Activated effector memory CD4-positive, alpha-beta T cell treated with anti-CD3 and anti-CD28 coated beads, Interleukin-2, amount 50 U/mL, for 16 hours (primary cell): ENCODE results near the gene RABGEF1.
"Not testable (repeated sequence)": the region's sequence is repeated elsewhere in the genome, so short reads cannot be mapped to it uniquely, and the experiment has no call there.

Source experiments
- DNase-seq: peaks from one replicate; pipeline ENCODE4 v3.0.0-alpha.2; 2020

RABGEF1 gene

GRCh38 chr7:66766041-66766440 lies 25.5 kb downstream of the RABGEF1 start:
- DNase-seq = no peak

GRCh38 chr7:66767486-66767885 lies 27.0 kb downstream of the RABGEF1 start:
- DNase-seq = not testable (repeated sequence)

GRCh38 chr7:66768865-66769832 lies 28.6 kb downstream of the RABGEF1 start:
- DNase-seq = no peak

- no peak for DNase-seq
Observed at GRCh38 chr7:66769833-66770512, 29.4 kb downstream of the RABGEF1 start.

- no peak for DNase-seq
Observed at GRCh38 chr7:66771795-66772194, 31.3 kb downstream of the RABGEF1 start.

- not testable (repeated sequence) for DNase-seq
Observed at GRCh38 chr7:66773744-66774143, 33.2 kb downstream of the RABGEF1 start.

GRCh38 chr7:66776383-66776782 lies 35.9 kb downstream of the RABGEF1 start:
- DNase-seq = not testable (repeated sequence)

GRCh38 chr7:66776800-66777442 lies 36.4 kb downstream of the RABGEF1 start:
- no peak for DNase-seq

- no peak for DNase-seq
Observed at GRCh38 chr7:66778201-66778600, 37.7 kb downstream of the RABGEF1 start.

- DNase-seq = no peak
Observed at GRCh38 chr7:66779669-66780409, 39.3 kb downstream of the RABGEF1 start.

GRCh38 chr7:66781408-66782090 lies 41.0 kb downstream of the RABGEF1 start:
- DNase-seq = no peak

- not testable (repeated sequence) for DNase-seq
Observed at GRCh38 chr7:66782875-66783274, 42.3 kb downstream of the RABGEF1 start.

GRCh38 chr7:66783887-66784595 lies 43.5 kb downstream of the RABGEF1 start:
- not testable (repeated sequence) for DNase-seq

- DNase-seq = no peak
Observed at GRCh38 chr7:66790196-66790595, 49.7 kb downstream of the RABGEF1 start.

GRCh38 chr7:66790725-66791124 lies 50.2 kb downstream of the RABGEF1 start:
- DNase-seq = no peak

- no peak for DNase-seq
Observed at GRCh38 chr7:66800591-66800990, 60.1 kb downstream of the RABGEF1 start.

- DNase-seq = no peak
Observed at GRCh38 chr7:66804001-66804400, 63.5 kb downstream of the RABGEF1 start.

GRCh38 chr7:66807736-66808135 lies 67.2 kb downstream of the RABGEF1 start:
- DNase-seq = no peak

- no peak for DNase-seq
Observed at GRCh38 chr7:66810716-66811115, 70.2 kb downstream of the RABGEF1 start.

GRCh38 chr7:66815186-66815875 lies 74.8 kb downstream of the RABGEF1 start:
- DNase-seq = not testable (repeated sequence)

- DNase-seq = no peak
Observed at GRCh38 chr7:66815951-66816350, 75.4 kb downstream of the RABGEF1 start.
